ENCODE results near the gene PRMT2. TPM values are rescaled to one million over a fixed set of nuclear protein-coding genes. Genes with fewer than 3 reads are reported as not detected.

The PRMT2 gene
- total RNA-seq, 1 donor from 2014 or later, result 74.8 TPM

GRCh38 chr21:46604975-46605766 is 30.3 kb upstream of the PRMT2 start, which contains the start of gene S100B:
Gene S100B (minus strand): TSS chr21:46605082. CDS start chr21:46602415, 2,667 bp downstream.
- TF ChIP-seq CTCF (conservative IDR thresholded peaks at IDR 0.05), result no peak
- no peaks in the 10 kb centered on the region for H3K36me3 Mint-ChIP-seq
- H3K4me1 Mint-ChIP-seq (ENCODE audit: unreplicated experiment), result peaks cover 21% of the 10 kb centered on the region
- H3K9me3 Mint-ChIP-seq, result no peaks in the 10 kb centered on the region
- no peak for DNase-seq (ENCODE audit: extremely low spot score, unreplicated experiment)
- peaks cover 7% of the 10 kb centered on the region for H3K27me3 Mint-ChIP-seq
- peak within 1 kb of the TSS; percentile 36 for H3K4me3 Mint-ChIP-seq
- H3K27ac Mint-ChIP-seq, result no peak within 1 kb of the TSS

- Mint-ChIP-seq H3K9me3 (no peaks in the 10 kb centered on the region), H3K4me1 (ENCODE audit: unreplicated experiment) (peaks cover 20% of the 10 kb centered on the region), H3K27ac (no peak overlapping the region)
These were observed 29.6 kb upstream of the PRMT2 start for GRCh38 chr21:46605767-46606426.

GRCh38 chr21:46606427-46606813 is 29.1 kb upstream of the PRMT2 start:
- H3K4me3 Mint-ChIP-seq, result no peak overlapping the region
- H3K9me3 Mint-ChIP-seq, result no peaks in the 10 kb centered on the region
- H3K27ac Mint-ChIP-seq, result no peak overlapping the region
- H3K36me3 Mint-ChIP-seq, result no peaks in the 10 kb centered on the region
- peaks cover 20% of the 10 kb centered on the region for H3K4me1 Mint-ChIP-seq (ENCODE audit: unreplicated experiment)
- no peak for DNase-seq (ENCODE audit: extremely low spot score, unreplicated experiment)
- peaks cover 7% of the 10 kb centered on the region for H3K27me3 Mint-ChIP-seq
- no peak for TF ChIP-seq CTCF (conservative IDR thresholded peaks at IDR 0.05)

More at GRCh38 chr21:46605767-46606426, 29.6 kb upstream of the PRMT2 start:
- no peak for TF ChIP-seq CTCF (conservative IDR thresholded peaks at IDR 0.05)
- Mint-ChIP-seq H3K36me3 (no peaks in the 10 kb centered on the region), H3K27me3 (peaks cover 7% of the 10 kb centered on the region), H3K4me3 (no peak overlapping the region)
- no peak for DNase-seq (ENCODE audit: extremely low spot score, unreplicated experiment)

GRCh38 chr21:46607636-46608035 is 27.8 kb upstream of the PRMT2 start:
- Mint-ChIP-seq H3K36me3 (no peaks in the 10 kb centered on the region), H3K4me1 (ENCODE audit: unreplicated experiment) (peaks cover 13% of the 10 kb centered on the region), H3K27ac (no peak overlapping the region), H3K4me3 (no peak overlapping the region), H3K9me3 (no peaks in the 10 kb centered on the region), H3K27me3 (peaks cover 7% of the 10 kb centered on the region)
- no peak for DNase-seq (ENCODE audit: extremely low spot score, unreplicated experiment)
- no peak for TF ChIP-seq CTCF (conservative IDR thresholded peaks at IDR 0.05)

- Mint-ChIP-seq H3K36me3 (no peaks in the 10 kb centered on the region), H3K4me1 (ENCODE audit: unreplicated experiment) (peaks cover 13% of the 10 kb centered on the region), H3K9me3 (no peaks in the 10 kb centered on the region), H3K27ac (no peak overlapping the region), H3K4me3 (no peak overlapping the region), H3K27me3 (peaks cover 9% of the 10 kb centered on the region)
- no peak for DNase-seq (ENCODE audit: extremely low spot score, unreplicated experiment)
- no peak for TF ChIP-seq CTCF (conservative IDR thresholded peaks at IDR 0.05)
These were observed 26.8 kb upstream of the PRMT2 start for GRCh38 chr21:46608672-46609111.

Measured in type B pancreatic cell (in vitro differentiated cells).